Epithelial cell of prostate (primary cell): Measurements from ENCODE around the gene SDK1.
"Not testable (repeated sequence)": the region's sequence is repeated elsewhere in the genome, so short reads cannot be mapped to it uniquely, and the experiment has no call there.

Experiments
- DNase-seq: peaks from one replicate; pipeline ENCODE4 v3.0.0-alpha.2; 2011; ENCODE audit warnings: low read depth, low spot score
- H3K27ac ChIP-seq: fragments of 450-650 bp; 2 replicates; pipeline ENCODE4 v1.5.1; 2017; ENCODE audit warnings: mild to moderate bottlenecking

SDK1 gene

DNA sequence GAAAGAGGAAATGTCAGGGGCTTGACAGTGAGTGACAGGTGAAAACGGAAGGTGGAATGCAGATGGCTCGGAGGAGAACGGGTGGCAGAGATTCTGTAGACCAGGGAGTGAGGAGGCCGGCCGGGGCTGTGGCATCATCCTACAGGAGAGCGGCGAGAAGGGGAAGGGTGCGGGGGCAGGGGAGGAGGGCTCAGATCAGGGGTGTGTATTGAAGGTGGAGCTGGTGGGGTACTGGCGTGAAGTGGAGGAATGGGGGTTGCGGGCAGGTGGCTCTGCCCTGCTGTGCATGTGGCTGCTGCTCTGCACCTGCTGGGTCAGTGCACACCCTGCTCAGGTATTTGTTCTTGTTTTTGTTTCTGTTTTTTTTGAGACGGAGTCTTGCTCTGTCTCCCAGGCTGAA is 910.2 kb downstream of the SDK1 start:
- H3K27ac ChIP-seq = no peak overlapping the region
- no peak for DNase-seq

DNA sequence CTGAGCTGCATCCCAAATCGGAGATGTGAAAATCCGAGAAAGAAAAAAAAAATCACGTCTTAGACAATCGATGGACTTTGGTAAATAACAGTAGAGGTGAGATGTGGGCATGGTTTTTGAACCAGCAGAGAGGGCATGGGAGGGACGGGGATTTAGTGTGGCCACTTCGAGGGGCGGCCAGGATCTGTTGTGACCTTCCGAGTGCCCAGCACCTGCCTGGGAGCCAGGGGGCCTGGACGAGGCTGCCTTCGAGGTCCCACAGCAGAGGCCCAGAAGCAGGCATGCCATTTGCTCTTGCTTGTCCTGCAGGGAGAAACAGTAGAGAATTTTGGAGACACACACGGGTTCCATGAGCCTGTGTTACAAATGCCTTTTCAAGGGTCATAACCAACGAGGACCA is 911.3 kb downstream of the SDK1 start:
- no peak for DNase-seq
- no peak overlapping the region for H3K27ac ChIP-seq

DNA sequence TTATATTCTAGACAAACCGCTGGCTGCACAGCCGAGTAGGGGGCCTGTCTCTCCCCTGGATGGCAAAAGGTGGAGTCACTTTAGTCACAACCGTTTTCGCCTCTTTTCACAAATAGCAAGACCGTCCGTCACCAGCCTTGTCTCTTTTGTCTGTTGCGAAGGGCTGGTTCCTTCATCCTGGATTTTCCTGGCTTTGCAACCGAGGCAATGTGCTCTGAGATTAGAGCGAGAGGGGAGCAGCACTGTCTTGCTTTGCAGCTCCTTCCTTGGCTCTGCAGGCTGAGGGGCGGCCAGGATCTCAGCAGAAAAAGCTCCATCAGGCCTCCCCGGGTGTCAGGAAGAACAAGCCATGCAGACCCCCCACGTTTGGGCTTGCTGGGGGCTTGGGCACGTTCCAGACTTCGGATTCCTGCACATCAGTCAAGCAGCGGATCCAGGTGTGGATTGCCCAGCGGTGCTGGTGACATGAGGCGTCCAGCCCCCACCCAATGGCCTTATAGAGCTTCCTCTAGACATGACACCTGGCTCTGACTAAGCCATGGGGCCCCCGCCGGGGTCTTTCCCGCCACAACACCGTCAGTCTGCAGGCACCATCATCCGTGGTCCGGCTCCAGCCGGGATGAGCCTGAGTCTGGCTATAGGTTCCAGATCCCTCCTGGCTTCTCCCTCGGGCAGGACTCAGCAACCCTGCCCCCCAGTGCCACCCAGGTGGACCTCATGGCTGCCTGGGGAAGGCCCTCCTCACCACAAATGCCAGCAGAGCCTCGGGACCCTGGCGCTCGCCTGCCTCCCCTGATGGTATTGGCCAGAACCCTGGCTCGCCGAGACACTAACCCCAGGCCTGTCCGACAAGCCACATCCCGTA is 913.5 kb downstream of the SDK1 start:
- DNase-seq = no peak
- H3K27ac ChIP-seq = no peak overlapping the region

DNA sequence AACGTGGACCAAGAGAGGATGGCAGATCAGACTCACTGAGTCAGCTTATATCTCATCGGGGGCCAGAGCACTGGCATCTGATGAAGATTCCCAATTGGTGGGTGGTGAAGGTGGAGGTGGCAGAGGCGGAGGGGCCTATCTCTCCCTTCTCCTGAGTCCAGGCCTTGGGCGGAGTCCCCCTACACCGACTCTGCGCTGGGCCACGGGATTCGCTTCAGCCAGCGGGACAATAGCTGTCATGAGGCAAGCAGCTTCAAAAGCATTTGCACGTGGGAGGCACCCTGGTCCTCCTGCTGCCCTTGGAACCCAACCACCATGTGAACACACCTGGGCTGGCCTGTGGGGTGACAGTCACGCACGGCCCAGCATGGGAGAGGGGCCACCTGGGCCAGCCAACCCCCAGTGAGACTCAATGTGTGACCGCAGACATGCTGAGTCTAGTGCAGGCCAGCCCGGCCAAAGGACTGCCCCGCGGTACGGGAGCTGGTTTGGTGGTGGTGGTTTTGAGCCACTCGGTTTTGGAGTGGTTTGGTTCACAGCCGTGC is 914.2 kb downstream of the SDK1 start:
- DNase-seq = no peak
- no peak overlapping the region for H3K27ac ChIP-seq

DNA sequence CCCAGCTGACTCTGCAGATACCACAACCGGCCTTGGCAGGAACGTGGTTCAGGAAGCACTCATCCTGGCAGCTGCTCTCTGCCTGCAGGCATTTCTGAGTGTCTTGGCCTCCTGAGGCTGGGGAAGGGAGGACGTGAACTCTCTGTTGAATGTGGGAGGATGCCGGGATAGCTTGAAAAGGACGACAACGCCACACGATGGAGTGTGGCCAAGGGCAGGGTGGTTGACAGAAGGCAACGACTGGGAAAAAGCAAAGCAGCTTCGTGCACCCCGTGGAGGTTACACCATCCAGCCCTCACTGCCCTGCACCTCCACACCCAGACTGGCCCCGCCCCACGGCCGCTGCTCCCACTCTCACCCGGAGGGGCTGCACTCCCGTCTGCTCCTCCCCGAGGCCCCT is 915.0 kb downstream of the SDK1 start:
- H3K27ac ChIP-seq = no peak overlapping the region
- peak; percentile 8 for DNase-seq

DNA sequence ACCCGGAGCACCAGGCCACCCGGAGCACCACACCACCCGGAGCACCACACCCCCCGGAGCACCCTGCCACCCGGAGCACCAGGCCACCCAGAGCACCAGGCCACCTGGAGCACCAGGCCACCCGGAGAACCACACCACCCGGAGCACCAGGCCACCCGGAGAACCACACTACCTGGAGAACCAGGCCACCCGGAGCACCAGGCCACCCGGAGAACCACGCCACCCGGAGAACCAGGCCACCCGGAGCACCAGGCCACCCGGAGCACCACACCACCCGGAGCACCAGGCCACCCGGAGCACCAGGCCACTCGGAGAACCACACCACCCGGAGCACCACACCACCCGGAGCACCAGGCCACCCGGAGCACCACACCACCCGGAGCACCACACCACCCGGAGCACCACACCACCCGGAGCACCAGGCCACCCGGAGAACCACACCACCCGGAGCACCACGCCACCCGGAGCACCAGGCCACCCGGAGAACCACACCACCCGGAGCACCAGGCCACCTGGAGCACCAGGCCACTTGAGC is 916.1 kb downstream of the SDK1 start:
- DNase-seq, H3K27ac ChIP-seq: not testable (repeated sequence)

DNA sequence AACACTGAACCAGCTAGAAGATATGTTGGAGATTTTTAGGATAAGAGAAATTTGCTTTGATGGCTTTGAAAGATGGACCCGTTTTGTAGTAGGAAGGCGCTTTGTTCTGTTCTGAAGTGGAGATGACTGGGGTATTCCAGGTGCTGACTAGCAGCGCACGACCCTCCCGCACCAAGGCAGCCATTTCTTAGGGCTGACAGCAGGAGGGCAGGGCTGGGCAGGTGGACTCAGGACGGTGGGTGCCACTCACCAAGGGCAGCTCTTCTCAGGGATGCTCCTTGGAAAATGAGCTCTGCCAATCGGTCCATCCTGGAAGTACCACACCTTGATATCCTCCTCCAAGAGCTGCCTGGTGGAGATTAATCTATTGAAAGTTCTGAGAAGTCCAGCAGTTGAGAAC is 917.4 kb downstream of the SDK1 start:
- no peak for DNase-seq
- H3K27ac ChIP-seq = no peak overlapping the region

DNA sequence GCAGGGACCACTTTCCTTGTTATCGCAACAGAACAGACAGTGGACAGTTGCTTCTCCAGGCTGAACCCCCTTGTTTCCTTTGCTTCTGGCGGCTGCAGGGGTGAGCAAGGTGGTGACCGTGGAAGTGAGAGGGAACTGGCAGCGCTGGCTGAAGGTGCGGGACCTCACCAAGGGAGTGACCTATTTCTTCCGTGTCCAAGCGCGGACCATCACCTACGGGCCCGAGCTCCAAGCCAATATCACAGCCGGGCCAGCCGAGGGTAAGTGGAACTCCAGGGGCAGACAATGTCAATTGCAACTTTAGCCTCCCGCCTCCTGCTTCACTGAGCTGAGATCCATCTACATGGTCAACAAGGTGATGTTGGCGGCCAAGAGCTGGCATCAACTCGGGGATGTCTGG is 919.0 kb downstream of the SDK1 start:
- H3K27ac ChIP-seq = no peak overlapping the region
- DNase-seq = no peak

DNA sequence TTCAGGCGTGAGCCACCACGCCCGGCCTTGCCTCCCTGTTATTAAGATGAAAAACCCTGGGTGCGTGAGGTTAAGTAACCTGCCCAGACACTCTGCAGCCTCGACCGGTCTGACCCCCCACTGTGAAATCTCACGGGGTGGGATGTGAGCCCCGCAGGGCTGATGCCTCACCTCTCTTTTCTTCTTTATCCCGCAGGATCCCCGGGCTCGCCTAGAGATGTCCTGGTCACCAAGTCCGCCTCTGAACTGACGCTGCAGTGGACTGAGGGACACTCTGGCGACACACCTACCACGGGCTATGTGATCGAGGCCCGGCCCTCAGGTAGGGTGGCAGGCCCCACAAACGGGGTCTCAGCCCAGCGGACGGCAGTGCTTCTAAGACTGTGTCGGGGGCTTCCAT is 920.0 kb downstream of the SDK1 start:
- no peak for DNase-seq
- no peak overlapping the region for H3K27ac ChIP-seq

DNA sequence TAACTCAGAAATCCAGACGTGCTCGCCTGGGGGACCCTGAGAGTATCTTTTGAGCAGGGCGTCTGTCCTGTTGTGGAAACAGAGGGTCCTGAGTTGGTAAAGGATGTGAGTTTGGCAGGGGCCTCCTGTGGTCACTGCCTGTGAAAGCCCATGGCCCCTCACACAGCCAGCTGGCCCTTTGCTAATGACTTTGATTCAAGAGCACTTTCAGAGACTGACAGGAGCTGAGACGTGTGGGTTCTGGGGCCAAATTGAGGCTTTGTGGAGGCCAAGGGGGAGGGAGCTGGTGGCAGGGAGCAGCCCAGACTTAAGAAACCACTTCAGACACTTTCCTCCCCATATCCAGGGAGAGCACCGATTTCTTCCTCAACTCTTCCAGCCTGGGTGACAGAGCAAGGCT is 921.6 kb downstream of the SDK1 start:
- no peak overlapping the region for H3K27ac ChIP-seq
- no peak for DNase-seq

DNA sequence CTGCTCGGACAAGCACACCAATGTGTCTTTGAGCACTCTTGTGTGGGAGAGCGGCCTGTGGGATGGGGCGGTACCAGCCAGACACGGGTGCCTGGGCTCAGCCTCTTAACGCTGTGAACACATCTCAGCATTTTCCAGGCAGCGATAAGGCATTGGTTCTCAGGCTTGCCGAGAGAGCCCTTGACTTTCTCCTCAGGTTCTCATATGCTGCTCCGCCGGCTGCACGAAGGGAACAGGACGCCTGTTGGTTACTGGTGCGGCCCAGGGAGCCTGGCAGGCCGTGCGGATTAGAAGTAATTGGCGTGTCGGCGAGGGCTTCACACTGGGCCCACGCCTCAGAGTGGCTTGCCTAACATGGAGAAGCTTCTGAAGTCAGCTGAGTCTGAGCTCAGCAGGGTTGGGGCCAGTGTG is 924.3 kb downstream of the SDK1 start:
- H3K27ac ChIP-seq = no peak overlapping the region
- DNase-seq = no peak

DNA sequence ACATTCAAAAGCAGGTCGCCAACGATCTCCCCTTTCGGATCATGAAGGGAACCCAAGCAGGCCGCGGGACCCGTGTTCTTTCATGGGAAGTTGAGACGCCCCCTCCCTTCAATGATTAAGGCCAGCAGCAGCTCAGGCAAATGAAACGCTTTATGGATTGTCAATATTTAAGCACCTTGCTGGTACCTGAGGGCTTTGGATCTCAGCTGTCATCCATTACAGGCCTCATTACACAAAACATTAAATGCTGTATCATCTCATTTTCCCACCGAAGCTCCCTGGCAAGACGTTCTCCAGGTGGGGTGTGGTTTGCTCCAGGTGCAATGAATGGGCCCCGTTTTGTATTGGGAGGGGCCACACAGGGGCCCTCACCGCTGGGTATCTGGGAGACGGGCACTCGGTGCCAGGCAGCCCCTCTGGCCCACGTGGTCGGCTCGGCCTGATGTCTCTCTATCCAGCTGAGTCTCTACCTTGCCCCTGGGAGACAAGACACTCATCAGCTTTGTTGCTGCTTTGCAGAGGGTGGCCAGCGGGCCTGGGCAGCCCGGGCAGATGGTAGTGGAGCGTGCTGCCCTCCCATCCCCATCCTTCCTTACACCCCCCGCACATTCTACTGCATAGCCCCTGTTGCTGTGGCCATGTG is 925.0 kb downstream of the SDK1 start:
- DNase-seq = no peak

DNA sequence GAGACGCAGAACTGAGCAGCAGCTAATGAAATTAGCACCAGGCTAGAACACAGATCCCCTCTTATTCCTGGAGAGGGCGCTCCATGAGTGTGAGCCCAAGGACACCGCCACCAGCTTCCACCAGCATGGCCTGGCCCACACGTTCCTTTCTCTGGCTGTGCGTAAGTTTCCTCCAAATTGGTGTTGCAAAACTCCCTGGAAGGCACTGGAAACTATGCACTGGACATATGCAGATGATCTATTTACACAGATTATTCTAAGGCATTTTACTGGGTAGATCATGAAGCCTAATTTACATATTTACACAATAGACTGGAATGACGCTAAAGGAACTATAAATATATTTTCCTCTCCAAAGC is 925.5 kb downstream of the SDK1 start:
- no peak overlapping the region for H3K27ac ChIP-seq
- DNase-seq = no peak

More for the DNA sequence above, 925.0 kb downstream of the SDK1 start:
- no peak overlapping the region for H3K27ac ChIP-seq

DNA sequence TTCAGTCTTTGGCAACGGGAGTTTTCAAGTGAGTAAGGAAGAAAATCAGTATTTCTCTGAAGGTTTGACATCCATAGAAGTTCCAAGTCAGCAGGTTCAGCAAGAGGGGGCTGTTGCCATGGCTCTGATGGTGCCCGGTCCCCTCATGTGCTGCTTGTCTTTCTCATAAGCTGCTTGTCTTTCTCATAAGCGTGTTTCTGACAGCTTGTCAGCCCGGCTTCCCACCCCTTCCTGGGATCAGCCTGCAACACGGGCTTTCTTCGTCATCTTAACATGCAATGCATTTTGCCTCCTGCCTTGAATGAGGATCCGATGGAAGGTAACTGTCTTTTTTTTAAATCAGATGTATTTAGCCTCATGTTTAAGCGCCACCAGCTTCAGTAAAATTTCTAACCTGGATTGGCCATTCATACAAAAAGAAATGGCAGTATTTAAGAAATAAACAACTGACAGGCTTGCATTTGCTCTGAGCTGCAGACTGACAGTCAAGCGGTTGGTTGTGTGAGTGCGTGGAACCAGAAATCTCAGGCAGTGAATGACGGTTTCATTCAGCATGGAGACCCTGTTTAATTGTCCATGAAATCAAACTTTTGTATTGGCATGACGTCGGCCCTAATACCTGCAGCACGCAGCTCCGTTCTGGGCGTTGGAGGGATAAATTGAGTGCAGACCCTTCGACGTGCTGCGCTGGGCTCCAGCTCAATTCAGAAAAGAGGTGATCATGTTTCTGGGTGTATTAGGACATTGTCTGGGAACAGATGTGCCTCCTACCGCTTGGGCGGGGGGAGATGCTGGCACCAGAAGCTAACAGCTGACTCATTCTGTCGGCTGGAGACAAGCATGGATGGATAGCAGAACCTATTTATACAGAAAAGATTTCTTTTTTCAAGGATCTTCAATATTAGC is 926.3 kb downstream of the SDK1 start:
- no peak overlapping the region for H3K27ac ChIP-seq
- no peak for DNase-seq

DNA sequence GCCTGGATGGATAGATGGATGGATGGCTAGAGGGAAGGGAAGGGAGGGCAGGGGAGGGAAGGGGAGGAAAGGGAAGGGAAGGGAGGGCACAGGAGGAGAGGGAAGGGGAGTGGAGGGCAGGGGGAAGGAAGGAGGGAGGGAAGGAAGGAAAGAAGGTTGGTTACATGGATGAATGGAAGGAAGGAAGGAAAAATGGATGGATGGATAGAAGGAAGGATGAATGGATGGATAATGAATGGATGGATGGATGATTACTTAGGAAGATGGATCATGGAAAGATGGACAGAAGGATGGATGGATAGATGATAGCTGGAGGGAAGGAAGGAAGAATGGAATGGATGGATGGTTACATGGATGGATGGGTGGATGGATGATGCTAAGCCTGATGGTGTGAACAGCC is 929.3 kb downstream of the SDK1 start:
- H3K27ac ChIP-seq = no peak overlapping the region
- DNase-seq = no peak

DNA sequence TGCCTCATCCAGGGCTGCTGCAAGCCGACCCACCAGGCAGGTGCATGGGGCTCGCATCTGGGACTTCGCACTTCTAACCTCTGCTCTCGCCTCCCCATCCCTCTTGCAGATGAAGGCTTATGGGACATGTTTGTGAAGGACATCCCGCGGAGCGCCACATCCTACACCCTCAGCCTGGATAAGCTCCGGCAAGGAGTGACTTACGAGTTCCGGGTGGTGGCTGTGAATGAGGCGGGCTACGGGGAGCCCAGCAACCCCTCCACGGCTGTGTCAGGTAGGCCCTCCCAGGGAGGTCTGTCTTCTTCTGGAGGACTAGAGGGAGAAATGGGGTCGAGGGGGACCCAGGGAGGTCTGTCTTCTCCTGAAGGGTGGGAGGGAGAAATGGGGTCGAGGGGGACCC is 932.1 kb downstream of the SDK1 start:
- no peak for DNase-seq
- H3K27ac ChIP-seq = no peak overlapping the region

DNA sequence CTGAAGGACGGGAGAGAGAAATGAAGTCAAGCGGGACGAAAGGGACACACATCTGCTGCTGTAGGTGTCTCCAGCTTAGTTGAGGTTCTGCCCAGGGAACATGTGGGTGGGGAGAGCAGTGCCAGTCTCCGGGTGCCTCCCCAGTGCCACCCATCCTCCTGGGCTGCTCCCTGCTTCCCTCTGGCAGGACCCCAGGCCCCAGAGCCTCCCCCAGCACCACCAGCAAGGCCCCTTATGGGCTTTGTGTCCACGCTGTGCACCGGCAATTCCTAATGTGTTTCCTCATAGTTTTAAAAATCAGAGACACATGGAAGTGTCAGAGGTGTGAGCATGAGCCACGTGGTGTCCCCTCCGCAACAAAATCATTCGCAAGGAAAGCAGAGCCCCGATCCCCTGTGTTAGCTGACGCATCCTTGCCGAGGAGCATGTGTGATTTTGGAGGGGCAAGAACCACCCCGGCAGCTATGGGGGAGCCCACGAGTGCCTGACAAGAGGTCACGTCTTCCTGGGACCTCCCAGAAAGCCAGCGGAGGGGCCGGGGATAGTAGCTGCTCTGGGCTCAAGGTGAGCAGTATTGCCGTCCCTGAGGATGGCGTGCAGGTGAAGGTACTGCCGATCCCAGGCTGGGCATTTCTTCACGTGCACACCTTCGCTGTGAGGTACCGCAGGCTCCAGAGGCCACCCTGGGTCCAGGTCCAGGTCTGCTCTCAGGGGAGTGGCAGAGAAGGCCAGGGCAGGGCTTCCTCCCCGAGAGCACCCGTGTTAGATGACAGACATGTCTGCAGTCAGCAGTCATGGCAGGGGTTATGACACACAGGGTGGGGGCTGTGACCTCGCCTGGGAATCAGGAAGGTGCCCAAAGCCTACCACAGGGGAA is 932.8 kb downstream of the SDK1 start:
- H3K27ac ChIP-seq = no peak overlapping the region
- no peak for DNase-seq

DNA sequence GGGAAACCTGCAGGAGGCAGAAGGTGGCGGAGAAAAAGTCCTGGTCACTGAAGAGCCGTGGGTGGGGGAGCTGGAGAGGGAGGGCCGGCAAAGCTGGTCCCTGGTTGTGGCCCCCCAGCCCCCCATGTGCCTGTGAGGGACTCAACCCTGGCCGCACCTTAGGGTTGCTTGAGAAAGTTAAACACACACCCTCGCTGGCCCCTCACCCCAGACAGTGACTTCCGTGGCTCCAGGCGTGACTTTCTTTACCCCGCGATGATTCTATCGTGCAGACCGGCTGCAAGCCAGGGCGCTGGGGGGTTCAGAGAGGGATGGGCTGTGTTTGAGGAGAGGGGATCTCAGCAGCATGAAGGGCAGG is 933.4 kb downstream of the SDK1 start:
- no peak overlapping the region for H3K27ac ChIP-seq
- no peak for DNase-seq

DNA sequence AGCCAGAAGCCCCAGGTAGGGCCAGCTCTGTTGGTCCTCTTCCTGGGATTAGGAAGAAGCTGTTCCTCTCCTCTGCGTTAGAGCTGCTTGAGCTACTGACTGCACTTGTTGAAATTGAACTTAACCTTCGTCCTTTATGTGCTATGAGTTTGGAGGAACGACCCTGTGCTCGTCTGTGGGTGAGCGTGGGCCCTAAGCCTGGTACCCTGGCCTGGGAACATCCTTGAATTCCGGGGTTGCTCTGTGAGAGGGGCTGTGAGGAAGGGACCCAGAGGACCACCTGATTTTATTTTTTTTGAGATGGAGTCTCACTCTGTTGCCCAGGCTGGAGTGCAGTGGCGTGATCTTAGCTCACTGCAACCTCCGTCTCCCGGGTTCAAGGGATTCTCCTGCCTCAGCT is 933.8 kb downstream of the SDK1 start:
- no peak for DNase-seq
- H3K27ac ChIP-seq = no peak overlapping the region

DNA sequence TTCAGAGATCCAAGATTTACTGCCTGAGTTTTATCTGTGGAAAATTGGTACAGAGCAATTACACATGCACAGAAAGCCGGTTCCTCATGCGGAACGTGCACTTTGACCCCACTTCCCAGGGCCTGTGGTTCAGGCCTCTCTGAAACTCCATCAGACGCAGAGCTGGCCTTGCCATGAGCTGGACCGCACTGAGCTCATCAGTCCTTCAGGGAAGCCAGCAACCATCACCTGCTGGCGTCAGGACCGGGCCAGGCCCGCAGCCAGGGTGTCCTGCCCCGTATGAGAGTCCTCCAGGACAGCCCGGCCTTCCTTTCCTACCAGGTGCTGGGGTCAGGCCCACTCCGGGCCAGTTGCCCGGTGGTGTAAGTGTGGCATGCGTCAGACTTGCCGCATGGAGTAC is 934.5 kb downstream of the SDK1 start:
- no peak overlapping the region for H3K27ac ChIP-seq
- DNase-seq = no peak
